Measurements from ENCODE around the gene ARL6IP6. TPM values are rescaled to one million over a fixed set of nuclear protein-coding genes. Genes with fewer than 3 reads are reported as not detected.

ARL6IP6 gene
- polyA plus RNA-seq, 3 donors, result 23.3 to 24.7 (median 23.4) TPM

GRCh38 chr2:152781175-152781574 is 62.8 kb downstream of the ARL6IP6 start:
- H3K9ac ChIP-seq (ENCODE audit: insufficient read depth, low read length, poor library complexity, severe bottlenecking), result no peak overlapping the region
- no peaks in the 10 kb centered on the region for H3K36me3 ChIP-seq (replicated peaks in 1 of 2; ENCODE audit: control insufficient read depth in 1 of 2, insufficient read depth in 2 of 2, low read length in 2 of 2)
- no peaks in the 10 kb centered on the region for H4K20me1 ChIP-seq (ENCODE audit: insufficient read depth, low read length)
- Mint-ChIP-seq H3K4me1 (no peaks in the 10 kb centered on the region), H3K9me3 (peaks cover 2 to 9% (median 4%) of the 10 kb centered on the region in 7 donors), H3K27me3 (ENCODE audit: low read depth in 3 of 3) (peaks cover 0 to 5% (median 0%) of the 10 kb centered on the region in 3 donors), H3K36me3 (no peaks in the 10 kb centered on the region), H3K4me3 (no peak overlapping the region), H3K27ac (no peak overlapping the region)
- H3K4me1 ChIP-seq (ENCODE audit: control insufficient read depth in 1 of 2, insufficient read depth in 2 of 2, low read length in 2 of 2), result no peaks in the 10 kb centered on the region
- no peak for DNase-seq
- no peak for TF ChIP-seq CTCF (IDR thresholded peaks at IDR 0.05)
- no peaks in the 10 kb centered on the region for H3K79me2 ChIP-seq (ENCODE audit: insufficient read depth, low read length)
- H3K27me3 ChIP-seq (ENCODE audit: control insufficient read depth in 2 of 2, insufficient read depth in 2 of 2, low read length in 2 of 2), result no peaks in the 10 kb centered on the region
- H3K4me3 ChIP-seq (replicated peaks in 1 of 3; ENCODE audit: low read depth in 2 of 3, low read length in 3 of 3), result no peak overlapping the region
- no peaks in the 10 kb centered on the region for H3K9me3 ChIP-seq (replicated peaks in 1 of 2; ENCODE audit: control insufficient read depth in 1 of 2, insufficient read depth in 1 of 2, low read length in 2 of 2)
- no peak overlapping the region for H3K27ac ChIP-seq (ENCODE audit: low read depth in 1 of 2, low read length in 2 of 2)
- intact Hi-C loops (cut with micrococcal nuclease), result no loop called here
- H3K4me2 ChIP-seq (replicated peaks; ENCODE audit: extremely low read depth, low read length, poor library complexity, severe bottlenecking), result no peak overlapping the region
- WGBS (ENCODE audit: insufficient coverage), result 94% methylated on average over 2 of the region's 3 CpGs
- H2AFZ ChIP-seq (ENCODE audit: insufficient read depth, low read depth, low read length, poor library complexity, severe bottlenecking), result no peak overlapping the region

GRCh38 chr2:152782171-152782570 is 63.8 kb downstream of the ARL6IP6 start:
- Histone ChIP-seq H3K36me3 (replicated peaks in 1 of 2; ENCODE audit: control insufficient read depth in 1 of 2, insufficient read depth in 2 of 2, low read length in 2 of 2) (no peaks in the 10 kb centered on the region), H3K27me3 (ENCODE audit: control insufficient read depth in 2 of 2, insufficient read depth in 2 of 2, low read length in 2 of 2) (no peaks in the 10 kb centered on the region), H3K27ac (ENCODE audit: low read depth in 1 of 2, low read length in 2 of 2) (no peak overlapping the region), H3K4me1 (ENCODE audit: control insufficient read depth in 1 of 2, insufficient read depth in 2 of 2, low read length in 2 of 2) (no peaks in the 10 kb centered on the region), H3K79me2 (ENCODE audit: insufficient read depth, low read length) (no peaks in the 10 kb centered on the region), H2AFZ (ENCODE audit: insufficient read depth, low read depth, low read length, poor library complexity, severe bottlenecking) (no peak overlapping the region), H3K4me2 (replicated peaks; ENCODE audit: extremely low read depth, low read length, poor library complexity, severe bottlenecking) (no peak overlapping the region), H3K9me3 (replicated peaks in 1 of 2; ENCODE audit: control insufficient read depth in 1 of 2, insufficient read depth in 1 of 2, low read length in 2 of 2) (peaks cover 3 to 10% of the 10 kb centered on the region in 2 donors), H3K9ac (ENCODE audit: insufficient read depth, low read length, poor library complexity, severe bottlenecking) (no peak overlapping the region), H4K20me1 (ENCODE audit: insufficient read depth, low read length) (no peaks in the 10 kb centered on the region), H3K4me3 (replicated peaks in 1 of 3; ENCODE audit: low read depth in 2 of 3, low read length in 3 of 3) (no peak overlapping the region)
- Mint-ChIP-seq H3K27ac (no peak overlapping the region), H3K9me3 (peaks cover 8 to 19% (median 12%) of the 10 kb centered on the region in 7 donors), H3K36me3 (no peaks in the 10 kb centered on the region), H3K4me3 (no peak overlapping the region), H3K4me1 (no peaks in the 10 kb centered on the region), H3K27me3 (ENCODE audit: low read depth in 3 of 3) (no peaks in the 10 kb centered on the region)
- intact Hi-C loops (cut with micrococcal nuclease), result no loop called here
- WGBS (ENCODE audit: insufficient coverage), result 89% methylated on average over 2 of the region's 2 CpGs
- no peak for DNase-seq
- TF ChIP-seq CTCF (IDR thresholded peaks at IDR 0.05), result no peak
